Caki2 (cell line): Measurements from ENCODE around the gene GATB. TPM values are rescaled to one million over a fixed set of nuclear protein-coding genes. Genes with fewer than 3 reads are reported as not detected.

Experiments
- DNase-seq: peaks from one replicate; pipeline ENCODE4 v3.0.0-alpha.2; 2015; ENCODE audit warnings: low read depth
- in situ Hi-C: cut with HindIII; loops from 2 replicates; pipeline ENCODE4 v1.10.0; 2016; ENCODE audit warnings: low sequenced_read_pairs, low pct_unique_long_range_greater_than_20kb, mixed read lengths
- total RNA-seq: library from RNA; depleted of rRNA; stranded (reverse); fragments of >200 nt; shearing (Covaris generic); gene quantifications from 2 replicates; pipeline ENCODE4 v1.2.3, GENCODE V29; 2014; ENCODE audit warnings: low replicate concordance

GATB gene
- total RNA-seq, 1 experiment from 2014 or later = 41.2 TPM

DNA sequence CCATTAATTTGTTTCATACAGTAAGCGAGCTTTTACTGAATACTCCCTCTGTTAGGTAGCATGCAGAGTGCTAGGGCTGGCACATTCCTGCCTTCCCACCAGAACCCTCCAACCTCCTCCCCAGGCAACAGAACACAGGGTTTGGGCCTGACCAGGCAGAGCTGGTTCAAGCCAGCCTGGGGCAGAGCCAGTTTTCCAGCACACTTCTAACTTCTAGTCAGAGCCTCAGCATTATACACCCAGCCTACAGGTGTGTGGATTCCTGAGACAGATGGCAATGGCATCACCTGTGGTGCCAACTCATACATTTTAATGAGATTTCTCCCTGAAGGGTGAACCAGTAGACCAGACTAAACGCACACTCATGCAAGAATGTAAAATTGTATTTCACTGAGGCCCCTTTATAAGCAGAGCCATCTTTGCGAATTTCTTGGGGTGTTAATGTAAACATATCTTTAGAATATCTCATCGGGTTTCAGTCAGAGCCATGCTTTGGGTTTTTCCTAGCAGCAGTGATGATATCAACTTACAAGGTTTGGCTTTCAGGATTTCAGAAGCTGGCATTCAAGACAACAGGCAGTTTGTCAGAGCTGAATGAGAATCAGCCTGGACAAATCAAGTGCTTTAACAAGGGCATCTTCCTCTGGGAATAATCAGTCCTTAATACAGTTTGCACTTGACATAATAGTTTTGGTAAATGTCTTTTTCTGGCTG, 92.0 kb downstream of the GATB start:
- in situ Hi-C loops = no loop called here
- DNase-seq = no peak

DNA sequence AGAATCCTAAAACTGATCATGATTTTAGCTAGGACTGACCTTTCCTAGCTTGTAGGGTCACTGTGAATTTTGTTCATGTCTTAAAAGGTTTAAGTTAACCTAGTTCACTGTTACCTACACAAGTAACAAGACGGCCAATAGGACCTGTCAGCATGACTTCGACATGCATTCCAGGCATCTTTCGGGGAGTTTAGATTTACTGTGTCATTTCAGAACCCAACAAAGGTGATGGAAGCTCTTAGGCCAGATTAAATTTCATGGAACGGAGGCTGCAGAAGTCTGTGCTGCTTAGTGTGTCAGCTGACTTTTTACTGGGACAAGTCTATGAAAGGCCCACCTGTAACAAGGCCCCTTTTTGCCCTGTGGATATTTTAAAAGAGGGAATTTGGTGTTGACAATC, 93.1 kb downstream of the GATB start:
- DNase-seq = no peak
- in situ Hi-C loops = no loop called here

DNA sequence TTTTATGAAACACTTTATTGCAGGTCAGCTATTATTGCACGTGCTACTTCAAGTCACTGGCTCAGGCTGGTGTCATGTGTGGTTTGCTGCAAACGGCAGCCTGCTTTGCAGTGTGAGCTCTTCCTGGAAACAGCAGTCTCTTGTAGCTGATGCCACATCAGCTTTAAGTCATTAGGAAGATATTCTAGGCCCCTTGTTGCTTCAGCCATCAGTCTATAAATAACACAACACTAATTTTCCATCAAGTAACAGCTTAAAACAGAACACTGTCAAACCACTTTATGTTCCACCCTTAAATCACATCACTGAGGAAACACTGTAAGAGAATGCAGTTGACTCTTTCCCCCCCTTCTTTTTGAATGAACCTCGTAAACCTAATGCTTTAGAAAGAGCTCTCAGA, 93.8 kb downstream of the GATB start:
- in situ Hi-C loops = no loop called here
- DNase-seq = no peak

DNA sequence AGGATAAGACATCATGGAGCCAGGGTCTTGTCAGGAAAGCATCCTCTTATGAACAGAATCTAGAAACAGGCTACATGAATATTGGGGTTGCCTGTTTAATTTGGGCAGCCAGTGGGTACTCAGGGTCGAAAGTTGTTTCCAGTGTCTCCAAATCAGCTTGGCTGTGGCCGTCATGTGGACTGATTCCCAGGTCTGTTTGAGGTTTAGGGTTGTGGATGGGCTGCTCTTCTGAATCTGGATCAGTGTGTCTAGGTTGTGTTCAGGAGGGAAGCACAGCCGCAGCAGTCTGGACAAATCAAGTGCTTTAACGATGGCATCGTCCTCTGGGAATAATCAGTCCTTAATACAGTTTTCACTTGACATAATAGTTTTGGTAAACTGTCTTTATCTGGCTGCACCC, 94.3 kb downstream of the GATB start:
- in situ Hi-C loops = no loop called here
- no peak for DNase-seq

DNA sequence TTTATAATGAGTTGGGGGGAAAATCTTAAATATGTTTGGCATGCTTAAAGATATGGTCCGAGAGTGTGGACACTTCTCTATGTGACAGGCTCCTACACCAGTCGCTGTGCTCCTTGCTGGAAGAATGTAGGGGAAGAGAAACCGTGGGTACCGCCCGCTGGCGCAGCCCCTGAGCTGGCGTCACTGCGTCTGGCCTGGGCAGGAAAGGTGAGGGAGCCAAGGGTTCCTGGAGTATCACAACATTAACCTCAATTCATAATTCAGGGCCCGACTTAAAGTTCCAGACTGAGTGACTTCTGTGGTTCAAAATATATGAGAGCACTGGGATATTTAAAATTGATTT, 95.1 kb downstream of the GATB start:
- DNase-seq = no peak
- in situ Hi-C loops = no loop called here

DNA sequence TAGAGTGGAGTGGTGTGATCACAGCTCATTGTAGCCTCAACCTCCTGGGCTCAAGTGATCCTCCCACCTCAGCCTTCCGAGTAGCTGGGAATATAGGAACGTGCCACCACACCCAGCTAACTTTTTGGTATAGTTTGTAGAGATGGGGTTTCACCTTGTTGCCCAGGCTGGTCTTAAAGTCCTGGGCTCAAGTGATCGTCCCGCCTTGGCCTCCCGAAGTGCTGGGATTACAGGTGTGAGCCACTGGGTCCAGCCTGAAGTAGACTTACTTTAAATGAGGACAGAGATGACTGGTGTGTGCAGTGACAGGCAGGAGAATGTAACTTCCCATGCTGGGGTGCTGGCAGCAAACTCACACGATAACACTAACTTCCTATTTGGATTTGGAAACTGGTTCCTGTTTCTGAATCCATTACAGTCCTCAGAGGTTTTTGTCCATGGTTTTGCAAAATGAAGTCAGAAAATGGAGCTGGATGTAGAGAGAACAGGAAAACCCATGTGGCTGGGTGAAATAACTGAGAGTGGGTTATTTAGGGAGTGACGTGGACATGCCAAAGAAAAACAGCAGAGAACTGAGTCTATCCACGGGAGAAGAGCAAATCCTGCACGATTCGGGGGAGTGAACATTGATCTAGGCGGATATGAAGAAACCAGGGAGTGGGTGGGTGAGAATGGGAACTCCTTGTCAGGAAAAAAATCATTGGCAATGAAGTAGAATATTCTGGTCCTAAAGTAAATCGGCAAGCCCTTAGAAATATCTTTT, 95.6 kb downstream of the GATB start:
- in situ Hi-C loops = no loop called here
- DNase-seq = no peak

DNA sequence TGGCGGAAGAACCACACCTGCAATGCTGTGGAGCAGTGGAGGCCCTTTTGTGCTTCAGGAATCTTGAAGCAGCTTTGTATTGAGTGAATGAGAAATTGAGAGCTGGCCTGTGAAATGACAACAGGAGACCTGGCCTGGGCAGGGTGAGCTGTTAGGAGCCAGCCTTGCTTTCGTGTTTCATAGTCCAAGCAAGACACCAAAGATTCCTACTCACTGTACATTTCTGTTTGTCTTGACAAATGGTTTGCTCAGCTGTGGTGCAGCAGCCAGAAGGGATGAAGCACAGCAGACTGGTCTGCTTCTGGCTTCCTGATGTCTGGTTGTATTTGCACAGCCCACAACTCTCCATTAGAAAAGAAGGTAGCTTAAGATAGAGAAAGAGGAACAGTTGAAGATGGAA, 96.5 kb downstream of the GATB start:
- in situ Hi-C loops = no loop called here
- no peak for DNase-seq

DNA sequence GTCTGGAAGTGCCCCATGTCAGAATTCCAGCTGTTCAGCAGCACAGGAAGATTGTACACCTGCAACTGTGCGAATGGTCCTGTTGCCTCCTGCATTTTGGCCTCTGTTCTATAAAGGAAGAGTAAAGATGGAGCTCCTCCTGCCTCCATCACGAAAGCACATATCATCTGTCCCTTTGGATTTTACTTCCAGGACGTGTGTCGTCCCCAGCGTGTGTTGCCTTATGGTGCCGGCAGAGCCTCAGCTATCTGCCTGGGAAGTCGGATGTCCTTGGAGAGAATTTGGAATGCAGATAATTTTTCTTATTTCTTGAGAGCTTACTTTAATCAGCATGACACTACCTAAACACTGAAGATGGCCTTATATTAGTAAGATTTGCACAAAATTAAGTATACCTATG, 97.7 kb downstream of the GATB start:
- no peak for DNase-seq
- in situ Hi-C loops = no loop called here

DNA sequence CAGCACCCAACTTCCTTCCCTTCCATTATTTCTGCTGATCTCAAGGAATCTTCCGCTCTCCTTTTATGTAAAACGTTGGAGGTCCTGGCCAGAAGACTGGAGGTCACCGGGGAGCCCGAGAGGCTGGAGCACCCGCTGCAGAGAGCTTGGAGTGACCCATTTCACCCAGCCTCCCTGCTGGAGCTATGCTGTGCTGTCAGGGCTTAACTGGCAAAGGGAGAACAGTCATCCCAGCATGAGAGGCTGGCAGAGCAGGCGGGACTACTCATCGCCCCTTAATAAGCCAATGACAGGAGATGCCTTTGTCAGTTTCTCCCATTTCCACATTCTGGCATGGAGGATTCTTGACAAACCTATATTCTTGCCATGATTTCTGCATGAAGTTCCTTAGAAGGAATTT, 98.9 kb downstream of the GATB start:
- in situ Hi-C loops = no loop called here
- no peak for DNase-seq

DNA sequence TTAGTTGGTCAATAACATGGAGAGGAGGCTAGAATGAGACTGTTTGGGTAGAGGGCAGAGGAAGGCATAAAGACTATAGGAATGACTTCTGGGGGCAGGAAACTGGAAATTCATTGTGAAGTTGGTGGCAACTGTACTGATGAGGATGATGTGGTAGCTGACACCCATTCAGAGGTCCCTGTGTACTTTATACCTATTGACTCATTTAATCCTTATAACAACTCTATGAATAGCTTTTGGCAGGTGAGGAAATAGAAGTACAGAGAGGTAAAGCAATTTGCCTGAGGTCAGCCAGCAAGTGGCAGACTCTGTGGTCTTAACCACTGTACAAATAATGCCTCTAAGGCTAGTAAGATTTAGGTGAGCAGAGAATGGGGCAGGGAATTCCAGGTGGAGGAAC, 100.1 kb downstream of the GATB start:
- DNase-seq = no peak
- in situ Hi-C loops = no loop called here

DNA sequence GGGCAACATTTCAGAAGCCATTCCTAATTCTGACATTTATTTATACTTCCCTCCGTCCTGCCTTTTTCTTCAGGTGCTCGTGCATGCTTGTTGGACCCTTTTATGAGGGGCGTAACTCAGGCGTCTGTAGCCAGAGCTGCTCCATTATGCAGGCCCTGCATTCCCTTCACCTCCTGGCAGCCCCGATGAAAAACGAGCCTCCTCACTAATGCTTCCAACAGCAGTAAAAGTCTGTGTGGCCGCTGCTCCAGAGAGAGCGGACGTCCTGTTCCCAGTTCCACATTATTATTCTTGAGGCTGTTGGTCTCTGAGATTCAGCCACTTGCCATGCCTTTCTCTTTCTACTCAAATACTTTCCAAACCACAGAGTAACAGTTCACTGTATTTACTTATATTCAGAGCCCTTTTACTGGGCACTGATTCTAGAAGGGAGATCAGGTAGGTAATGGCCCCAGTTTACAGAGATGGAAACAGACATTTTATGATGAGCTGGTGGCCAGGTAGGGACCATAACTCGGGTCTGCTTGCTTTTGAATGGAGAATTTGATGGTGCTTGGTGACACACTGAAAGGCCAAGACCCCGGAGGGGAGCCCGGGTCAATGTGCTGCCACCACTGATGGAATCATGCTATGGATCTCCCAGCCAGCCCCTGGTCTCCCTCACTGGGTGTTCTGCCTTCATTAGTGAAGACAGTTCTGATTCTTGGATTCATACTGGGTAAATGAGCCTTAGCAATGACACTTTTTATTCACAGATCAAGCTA, 101.0 kb downstream of the GATB start:
- DNase-seq = no peak
- in situ Hi-C loops = no loop called here

DNA sequence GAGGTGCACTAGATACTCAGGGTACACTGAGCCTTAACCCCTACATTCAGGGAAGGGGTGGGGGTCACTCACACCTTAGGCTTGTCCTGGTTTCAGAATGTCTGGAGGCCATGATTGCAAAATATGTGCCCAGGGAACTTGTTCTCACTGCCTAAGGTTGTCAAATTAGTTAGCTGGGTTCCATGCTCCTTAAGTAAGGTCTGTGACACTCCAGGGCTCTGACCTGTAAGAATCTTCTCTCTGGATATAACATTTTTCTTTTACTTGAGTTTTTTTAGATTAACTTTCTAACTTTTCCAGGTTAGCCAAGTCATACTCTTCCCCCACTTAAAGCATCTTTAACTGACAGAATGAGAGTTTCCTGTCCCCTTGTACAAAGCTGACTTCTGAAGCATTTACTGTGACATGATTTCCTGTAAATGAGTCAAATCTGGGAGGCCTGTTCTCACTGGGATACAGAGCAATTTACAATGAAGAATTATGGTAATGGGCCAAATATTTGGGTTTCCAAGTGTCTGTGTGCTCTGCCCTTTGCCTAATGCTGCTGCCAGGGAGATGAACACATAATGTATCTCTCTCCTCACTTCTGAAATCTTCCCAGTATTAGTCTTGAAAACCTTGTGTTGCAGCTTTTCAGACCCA, 101.7 kb downstream of the GATB start:
- in situ Hi-C loops = no loop called here
- DNase-seq = no peak

DNA sequence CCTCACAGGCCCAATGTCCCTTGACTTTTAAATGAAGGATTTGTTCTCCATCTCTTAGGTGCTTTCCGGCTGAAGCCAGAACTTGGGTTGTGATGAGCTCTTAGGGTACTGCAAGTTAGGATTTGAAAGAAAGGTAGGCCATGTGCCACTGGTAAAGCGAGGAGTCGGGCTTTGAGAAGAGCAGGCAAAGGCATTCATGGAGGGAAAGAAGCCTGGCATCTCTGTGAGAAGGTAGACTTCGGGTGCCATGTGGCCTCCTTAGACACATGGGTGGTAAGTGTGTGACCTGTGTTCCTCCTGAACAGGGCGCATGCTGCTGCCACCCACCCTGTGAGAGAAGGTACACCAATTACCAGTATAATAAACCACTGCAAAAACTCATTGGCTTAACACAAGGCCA, 102.9 kb downstream of the GATB start:
- in situ Hi-C loops = no loop called here
- DNase-seq = no peak

DNA sequence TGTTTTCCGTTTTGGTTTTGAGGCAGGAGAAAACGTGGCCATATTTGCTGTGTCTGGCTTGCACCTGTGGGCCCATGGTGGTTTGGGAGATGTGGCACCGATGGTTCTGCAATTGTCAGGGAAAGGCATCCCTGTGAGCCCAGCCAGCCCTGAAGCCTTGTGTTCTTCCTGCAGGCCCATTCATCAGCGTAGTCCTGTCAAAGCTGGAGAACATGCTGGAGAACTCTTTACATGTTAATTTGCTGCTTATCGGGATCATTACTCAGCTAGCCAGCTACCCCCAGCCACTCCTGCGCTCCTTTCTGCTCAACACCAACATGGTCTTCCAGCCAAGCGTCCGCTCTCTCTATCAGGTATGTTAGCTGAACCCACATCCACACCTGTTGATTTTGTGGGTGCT, 104.7 kb downstream of the GATB start:
- DNase-seq = no peak
- in situ Hi-C loops = no loop called here

DNA sequence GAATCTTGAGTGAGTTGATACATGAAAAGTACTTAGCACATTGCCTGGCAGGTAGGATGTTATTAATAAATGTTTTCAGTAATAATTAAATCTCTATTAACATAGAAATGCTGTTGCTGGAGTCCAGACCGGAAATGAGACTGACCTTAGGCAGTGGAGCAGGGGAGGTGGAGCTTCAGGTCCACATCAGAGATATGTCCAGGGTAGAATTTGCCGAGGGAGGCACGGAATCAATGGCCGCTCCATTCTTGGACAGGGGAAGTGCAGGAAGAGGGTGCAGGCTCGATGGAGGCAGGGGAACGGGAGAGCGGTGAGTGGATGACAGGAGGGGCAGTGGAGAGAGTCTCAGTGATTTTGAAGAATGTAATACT, 107.3 kb downstream of the GATB start:
- in situ Hi-C loops = no loop called here
- DNase-seq = no peak

DNA sequence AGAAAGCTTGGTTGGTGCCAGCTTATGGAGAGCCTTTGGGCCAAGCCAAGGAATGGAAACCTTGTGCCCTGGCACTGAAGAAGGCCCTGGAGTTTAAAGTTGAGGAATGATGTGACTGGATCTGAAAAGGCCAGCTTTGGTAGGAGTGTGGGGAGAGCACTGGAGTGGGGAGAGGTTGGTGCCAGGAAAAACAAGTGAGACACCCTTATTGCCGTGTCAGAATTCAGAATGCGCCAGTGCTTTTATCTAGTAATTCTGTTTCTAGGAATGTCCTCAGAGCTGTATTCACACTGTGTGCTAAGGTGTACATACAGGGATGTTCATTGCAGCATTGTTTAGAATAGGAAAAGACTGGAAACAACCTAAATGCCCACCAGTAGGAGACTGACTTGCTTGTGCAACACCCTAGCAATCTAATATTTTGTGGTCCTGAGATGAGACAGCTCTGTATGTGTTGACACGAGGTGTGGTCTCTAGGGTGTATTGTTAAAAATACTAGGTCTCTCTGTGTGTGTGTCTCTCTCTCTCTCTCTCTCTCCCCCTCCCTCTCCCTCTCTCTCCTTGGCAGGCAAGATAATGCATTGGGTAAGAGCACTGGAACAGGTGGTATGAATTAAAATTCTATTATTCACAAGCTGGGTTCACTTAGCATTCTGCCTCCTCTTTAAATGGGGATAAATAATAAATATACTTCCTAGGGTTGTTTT, 107.8 kb downstream of the GATB start:
- in situ Hi-C loops = no loop called here
- DNase-seq = no peak

DNA sequence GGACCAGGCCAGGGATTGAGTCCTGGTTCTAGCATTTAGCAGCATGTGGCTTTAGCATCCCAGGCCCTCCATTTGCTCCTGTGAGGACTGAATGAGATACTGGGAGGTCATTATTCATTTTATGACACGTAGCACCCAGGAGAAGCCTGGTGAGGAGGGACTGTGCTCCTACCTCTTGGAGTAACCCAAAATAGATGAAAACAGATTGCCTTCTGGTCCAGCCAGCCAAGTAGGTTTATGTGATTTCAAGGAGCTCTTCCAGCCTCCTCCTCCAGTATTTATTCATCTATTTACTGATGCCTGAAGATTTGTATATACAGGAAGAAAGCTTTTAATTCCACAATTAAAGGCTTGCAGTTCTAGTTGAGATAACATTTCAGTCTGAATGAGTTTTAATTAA, 109.3 kb downstream of the GATB start:
- in situ Hi-C loops = no loop called here
- no peak for DNase-seq

DNA sequence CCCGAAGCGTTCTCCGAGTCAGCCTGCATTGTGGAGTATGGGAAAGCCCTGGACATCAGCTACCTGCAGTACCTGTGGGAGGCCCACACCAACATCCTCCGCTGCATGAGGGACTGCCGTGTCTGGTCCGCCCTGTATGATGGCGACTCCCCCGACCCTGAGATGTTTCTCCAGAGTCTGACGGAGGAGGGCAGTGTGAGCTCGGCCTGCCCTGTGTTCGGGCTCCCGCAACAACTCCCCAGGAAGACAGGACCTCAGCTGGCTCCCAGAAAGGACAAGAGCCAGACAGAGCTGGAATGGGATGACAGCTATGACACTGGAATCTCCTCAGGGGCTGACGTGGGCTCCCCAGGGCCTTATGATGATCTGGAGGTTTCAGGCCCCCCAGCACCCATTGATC, 111.3 kb downstream of the GATB start:
- in situ Hi-C loops = no loop called here
- no peak for DNase-seq

DNA sequence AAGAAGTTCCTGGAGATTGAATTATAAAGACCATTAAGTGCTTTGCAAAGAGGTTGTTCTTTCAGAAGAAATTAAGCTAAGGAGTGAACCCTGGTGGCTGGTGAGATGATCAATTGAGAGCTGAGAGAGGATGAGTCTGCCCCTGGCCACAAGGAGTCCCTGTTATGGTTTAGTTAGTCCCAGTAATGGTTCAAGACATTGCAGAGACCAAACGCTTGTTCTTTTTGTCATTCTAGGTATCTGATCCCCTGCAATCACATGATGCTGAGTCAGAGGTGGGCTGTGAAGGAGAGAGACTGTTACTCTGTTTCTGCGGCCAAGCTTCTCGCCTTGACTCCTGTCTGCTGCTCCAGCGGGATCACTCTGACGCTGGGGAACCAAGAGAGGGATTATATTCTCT, 114.5 kb downstream of the GATB start:
- no peak for DNase-seq
- in situ Hi-C loops = no loop called here
